CD4-positive, alpha-beta T cell treated with Interleukin-2 at 100 ng/mL for 4 hours (primary cell): ENCODE results near the gene NF1.
"Not testable (repeated sequence)": the region's sequence is repeated elsewhere in the genome, so short reads cannot be mapped to it uniquely, and the experiment has no call there.

ENCODE experiments used
- DNase-seq: peaks from one replicate; pipeline ENCODE4 v3.0.0-alpha.2; 2020; ENCODE audit warnings: low spot score

NF1 gene

DNA sequence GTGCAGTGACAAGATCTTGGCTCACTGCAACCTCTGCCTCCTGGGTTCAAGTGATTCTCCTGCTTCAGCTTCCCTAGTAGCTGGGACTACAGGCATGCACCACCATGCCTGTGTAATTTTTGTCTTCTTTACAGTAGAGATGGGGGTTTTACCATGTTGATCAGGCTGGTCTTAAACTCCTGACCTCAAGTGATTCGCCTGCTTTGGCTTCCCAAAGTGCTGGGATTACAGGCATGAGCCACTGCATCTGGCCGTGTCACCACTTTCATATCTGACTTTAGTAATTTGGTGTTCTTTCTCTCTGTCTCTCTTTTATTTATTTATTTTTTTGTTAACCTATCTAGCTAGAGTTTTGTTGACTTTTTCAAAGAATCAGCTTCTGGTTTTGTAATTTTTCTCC is 103.9 kb downstream of the NF1 start:
- DNase-seq: not testable (repeated sequence)

DNA sequence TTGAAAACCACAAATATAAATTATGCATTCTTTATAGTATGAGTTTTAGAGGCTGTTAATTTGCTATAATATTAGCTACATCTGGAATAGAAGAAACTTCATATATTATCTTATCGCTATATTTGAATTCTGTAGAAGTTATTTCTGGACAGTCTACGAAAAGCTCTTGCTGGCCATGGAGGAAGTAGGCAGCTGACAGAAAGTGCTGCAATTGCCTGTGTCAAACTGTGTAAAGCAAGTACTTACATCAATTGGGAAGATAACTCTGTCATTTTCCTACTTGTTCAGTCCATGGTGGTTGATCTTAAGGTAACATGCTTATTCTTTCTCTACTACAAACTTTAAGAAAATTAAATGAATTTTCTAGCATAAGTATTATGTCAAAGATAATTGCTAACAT is 105.5 kb downstream of the NF1 start:
- DNase-seq: no peak

DNA sequence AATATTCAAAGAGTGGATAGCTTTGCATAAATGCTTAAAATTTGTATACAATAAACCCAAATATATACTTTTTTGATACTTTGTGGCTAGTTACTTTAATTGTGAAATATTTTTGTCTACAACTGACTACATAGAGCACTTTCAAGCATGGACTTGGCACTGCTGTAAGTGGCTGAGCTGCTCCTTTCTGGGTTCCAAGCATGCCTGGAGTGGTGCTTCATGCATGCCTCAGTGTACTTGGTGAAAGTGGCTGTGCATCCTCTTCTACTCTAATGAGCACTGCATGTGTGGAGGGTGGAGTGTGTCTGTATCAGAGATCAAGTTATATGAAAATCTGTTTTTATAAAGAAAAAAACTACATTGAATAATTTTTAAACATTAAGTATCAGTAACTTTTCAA is 108.2 kb downstream of the NF1 start:
- no peak for DNase-seq

DNA sequence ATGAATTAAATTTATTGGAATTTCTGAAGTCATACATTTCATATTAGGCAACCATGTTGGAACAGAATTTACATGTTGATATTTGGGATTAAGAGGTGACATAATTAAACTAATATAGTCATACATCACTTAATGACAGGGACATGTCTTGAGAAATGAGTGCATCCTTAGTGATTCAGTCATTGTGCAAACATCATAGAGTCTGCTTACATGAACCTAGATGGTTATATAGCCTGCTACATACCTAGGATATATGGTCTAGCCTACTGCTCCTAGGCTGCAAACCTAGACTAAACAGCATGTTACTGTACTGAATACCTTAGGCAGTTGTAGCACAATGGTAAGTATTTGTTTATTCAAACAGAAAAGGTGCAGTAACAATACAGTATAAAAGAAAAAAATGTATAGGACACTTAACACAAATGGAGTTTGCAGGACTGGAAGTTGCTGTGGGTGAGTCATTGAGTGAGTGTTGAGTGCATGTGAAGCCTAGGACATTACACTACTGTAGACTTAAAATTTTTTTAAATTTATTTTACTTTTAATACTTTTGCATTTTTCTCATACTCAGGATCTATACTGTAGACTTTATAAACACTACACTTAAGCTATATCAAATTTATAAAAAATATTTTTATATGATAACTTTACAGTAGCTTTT is 116.7 kb downstream of the NF1 start:
- no peak for DNase-seq

DNA sequence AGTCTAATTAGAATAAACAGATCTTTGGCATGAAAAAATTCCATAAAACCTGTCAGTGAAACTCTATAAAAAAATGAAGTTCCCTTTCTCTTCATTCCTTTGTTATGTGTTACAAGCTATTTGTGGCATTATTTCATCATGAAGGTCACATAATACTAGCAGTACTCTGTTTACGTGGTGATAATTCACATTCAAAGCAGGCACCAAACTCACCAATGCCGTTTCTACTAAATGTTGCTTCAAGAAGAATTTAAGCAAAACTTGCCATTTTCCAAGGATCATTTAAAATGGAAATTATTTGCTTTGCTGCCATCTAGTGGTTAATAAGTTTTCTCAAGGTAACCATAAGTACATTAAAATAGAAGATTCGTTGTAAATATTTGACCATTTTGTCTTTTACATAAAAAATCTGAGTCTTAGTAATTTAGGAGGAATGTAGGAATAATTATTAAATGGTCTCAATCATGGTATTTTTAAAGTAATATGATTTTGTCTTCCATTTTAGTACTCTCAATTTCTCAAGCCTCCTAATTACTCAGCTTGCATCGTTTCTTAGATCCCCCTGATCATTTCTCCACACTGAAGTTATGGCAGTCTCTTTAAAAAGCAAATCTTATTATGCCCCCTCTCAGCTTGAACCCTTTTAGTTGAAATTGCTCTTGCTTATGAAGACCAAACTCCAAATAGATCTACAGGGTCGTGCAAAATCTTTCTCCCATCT is 121.4 kb downstream of the NF1 start:
- peak; percentile 49 for DNase-seq

DNA sequence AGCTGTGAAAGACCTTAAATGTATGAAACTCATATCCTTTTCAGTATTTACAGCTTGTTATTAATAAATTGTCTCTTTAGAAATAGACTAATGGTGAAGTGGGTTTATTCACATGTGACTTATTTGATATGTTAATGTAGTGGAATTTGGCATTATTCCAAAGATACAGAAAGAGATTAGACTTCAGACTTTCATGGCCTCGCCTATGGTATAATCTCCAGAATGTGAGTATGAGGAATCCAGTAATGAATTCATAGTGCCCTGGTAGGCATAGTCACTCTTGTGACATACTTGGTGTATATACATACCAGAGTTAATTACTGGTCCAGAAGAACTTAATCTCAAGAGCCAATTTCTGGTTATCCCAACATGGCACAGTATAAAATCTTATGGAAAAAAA is 129.6 kb downstream of the NF1 start:
- no peak for DNase-seq

DNA sequence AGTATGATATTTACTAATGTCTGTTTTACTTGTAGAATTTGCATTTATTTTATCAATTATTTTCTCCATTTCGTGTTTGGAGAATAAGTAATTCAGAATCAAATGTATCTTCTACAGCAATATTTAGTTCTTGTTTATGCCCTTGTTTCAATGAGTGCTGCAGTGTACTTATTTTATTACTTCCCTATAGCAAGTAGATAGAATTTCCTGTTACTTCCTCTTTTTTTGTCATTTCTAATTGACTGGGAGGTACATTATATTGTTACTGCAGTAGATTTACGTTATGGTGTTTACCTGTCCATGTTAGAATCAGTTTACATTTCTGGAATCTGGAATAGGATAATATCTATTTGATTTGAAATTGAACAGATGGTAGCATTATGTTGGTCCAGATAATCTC is 131.1 kb downstream of the NF1 start:
- no peak for DNase-seq

DNA sequence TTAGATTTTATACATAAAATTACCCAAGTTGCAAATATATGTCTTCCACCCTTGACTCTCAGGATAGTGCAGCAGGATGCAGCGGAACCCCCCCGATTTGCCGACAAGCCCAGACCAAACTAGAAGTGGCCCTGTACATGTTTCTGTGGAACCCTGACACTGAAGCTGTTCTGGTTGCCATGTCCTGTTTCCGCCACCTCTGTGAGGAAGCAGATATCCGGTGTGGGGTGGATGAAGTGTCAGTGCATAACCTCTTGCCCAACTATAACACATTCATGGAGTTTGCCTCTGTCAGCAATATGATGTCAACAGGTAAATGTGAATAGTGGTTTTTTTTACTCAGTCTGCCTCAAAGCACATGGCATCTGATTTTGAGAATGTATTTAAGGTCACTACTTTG is 131.6 kb downstream of the NF1 start:
- no peak for DNase-seq

DNA sequence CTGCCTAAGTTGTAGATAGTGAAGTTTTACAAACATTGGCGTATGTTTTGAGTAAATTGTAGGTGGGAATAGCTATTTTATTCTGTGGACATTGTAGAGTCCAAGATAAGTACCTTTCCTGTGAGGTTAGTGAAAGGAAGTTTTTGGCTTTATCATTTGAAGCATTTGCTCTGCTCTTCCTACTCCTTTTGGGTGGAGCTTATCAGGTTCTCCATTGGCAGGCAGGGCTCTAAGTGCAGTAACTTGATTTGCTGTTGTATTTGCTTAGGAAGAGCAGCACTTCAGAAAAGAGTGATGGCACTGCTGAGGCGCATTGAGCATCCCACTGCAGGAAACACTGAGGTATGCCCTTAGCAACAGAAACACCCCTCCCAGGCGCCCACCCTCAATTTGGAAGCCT is 132.2 kb downstream of the NF1 start:
- DNase-seq: no peak

DNA sequence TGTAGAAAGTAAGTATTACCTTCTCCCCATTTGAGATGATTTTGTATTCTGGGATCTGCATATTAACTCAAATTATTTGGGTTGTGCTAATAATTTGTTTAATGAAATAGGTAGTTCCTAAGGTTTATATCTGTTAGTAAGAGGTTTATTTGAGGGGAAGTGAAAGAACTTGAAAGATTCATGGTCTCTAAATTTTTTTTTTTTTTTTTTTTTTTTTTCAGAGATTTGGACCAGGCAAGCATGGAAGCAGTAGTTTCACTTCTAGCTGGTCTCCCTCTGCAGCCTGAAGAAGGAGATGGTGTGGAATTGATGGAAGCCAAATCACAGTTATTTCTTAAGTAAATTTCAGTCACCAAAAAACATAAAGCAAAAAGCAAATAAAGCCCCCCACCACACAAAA is 137.1 kb downstream of the NF1 start:
- DNase-seq: no peak

DNA sequence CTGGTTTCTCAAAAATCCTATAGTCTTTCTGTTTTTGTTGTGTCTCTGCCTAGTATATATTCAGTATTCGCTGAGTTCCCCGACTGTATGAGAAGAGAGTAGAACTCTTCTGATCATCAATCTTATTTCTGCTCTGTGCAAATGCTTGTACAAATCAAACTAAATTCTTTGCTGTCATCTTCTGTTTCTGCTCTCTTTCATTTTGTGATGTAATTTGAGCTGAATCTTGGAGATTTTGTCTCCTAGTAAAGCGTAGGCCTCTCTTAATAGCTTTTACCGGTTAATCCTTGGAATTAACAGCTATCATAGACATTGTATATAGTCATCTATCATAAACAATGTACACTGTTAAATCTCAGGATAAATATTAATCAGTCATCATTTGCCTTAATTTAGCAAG is 140.3 kb downstream of the NF1 start:
- no peak for DNase-seq

DNA sequence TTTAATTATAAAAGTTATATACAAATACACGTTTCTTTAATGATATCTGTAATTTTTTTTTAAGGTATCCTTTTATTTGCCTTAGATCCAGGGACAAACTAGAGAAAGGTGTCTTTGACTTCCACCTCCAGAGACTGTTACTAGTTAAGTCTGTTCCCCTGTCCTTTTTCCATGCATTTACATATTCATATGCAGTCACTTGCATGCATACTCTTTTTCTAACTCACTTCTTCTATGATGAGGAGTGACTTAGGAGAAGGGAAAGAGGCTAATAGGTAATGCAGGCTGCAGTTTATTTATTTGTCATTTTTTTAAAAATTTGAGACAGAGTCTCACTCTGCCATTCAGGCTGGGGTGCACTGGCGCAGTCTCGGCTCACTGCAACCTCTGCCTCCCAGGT is 141.4 kb downstream of the NF1 start:
- DNase-seq: no peak

DNA sequence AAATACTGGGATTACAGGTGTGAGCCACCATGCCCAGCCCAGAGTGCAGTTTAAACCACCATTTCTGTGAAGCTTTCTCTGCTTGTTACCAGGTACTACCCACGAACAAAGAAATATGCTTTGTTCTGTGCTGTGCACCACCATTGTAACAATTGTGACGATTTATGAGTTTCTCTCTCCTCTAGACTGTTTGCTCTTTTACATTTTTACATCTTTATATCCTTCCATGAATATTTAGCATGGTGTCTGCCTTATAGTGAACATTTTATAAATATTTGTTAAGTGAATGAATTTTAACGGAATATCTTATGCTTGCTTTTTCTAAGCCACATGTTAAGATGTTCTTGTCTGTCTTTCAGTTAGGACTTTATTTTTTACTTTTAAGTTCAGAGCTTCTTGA is 141.9 kb downstream of the NF1 start:
- DNase-seq: no peak

DNA sequence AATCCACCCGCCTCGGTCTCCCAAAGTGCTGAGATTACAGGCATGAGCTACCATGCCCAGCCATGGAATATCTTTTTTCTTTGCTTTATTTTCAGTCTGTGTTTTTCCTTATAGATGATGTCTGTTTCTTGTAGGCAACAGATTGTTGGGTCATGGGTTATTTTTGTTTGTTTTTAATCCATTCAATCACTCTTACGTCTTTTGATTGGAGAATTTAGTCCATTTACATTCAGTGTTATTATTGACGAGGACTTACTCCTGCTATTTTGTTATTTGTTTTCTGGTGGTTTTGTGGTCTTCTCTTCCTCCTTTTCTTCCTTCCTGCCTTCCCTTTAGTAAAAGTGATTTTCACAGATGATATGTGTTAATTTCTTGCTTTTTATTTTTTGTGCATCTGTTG is 146.3 kb downstream of the NF1 start:
- no peak for DNase-seq

DNA sequence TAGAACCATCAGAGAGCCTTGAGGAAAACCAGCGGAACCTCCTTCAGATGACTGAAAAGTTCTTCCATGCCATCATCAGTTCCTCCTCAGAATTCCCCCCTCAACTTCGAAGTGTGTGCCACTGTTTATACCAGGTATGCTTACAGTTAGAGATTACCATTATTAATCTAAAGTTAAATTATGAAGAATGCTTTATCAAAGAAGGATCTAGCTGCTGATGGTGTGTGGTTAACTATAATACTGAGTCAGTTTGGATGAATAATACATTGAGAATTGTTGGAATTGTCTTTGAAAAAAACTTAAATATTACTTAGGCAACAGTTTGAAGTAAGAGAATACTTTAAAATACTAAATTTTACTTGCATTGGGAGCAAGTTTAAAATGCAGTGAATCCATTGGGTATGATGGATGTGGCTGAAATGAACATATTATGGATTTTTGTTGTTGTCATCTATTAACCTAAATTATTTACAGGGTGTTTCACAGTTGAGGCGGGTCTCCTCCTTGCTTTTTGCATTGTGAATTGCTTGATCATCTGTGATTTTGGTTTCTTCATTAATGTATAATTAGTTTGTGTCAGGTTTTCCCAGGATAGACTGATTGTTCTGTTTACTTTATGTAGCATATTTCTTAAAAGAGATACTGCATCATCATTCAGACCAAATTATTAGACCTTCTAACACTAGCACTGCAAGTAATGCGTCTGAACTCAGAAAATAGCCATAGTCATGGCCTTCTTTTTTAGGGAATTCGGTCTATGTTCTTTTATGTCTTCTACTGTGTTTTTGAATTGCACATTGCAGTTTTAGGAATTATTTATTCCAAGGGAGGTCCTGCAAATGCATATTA is 154.4 kb downstream of the NF1 start:
- no peak for DNase-seq

DNA sequence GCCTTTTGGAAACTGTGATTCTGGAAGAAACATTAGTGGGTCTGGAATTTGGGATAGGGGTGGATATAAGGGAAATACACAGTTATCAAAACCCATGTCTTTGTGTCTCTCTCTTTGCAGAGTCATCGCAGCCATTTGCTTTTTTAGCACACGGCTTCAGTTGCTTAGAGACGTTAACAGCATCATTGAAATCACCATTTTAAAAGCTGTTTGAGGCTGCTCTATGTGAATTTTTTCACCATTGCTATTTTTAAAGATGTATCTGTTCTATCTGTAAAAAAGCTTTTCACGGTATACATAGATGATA is 155.0 kb downstream of the NF1 start:
- no peak for DNase-seq

DNA sequence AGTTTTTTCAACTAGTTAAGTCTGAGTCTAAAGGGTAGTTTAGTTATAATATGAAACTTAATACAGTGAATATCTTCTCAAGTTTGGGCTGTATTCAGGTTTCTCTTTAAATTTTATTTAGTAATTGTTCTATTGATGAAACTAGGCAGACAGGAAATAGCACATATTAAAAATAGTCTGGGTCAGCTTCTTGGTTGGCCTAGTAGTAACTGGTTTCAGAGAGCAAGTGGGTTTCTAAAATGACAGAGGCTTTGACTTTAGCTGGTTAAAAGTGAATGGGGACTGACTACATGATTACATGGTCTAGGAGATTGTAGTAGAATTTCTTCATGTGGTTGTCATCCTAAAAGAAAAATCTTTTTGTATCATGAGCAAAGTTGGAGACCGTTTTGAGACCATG is 155.5 kb downstream of the NF1 start:
- DNase-seq: no peak

DNA sequence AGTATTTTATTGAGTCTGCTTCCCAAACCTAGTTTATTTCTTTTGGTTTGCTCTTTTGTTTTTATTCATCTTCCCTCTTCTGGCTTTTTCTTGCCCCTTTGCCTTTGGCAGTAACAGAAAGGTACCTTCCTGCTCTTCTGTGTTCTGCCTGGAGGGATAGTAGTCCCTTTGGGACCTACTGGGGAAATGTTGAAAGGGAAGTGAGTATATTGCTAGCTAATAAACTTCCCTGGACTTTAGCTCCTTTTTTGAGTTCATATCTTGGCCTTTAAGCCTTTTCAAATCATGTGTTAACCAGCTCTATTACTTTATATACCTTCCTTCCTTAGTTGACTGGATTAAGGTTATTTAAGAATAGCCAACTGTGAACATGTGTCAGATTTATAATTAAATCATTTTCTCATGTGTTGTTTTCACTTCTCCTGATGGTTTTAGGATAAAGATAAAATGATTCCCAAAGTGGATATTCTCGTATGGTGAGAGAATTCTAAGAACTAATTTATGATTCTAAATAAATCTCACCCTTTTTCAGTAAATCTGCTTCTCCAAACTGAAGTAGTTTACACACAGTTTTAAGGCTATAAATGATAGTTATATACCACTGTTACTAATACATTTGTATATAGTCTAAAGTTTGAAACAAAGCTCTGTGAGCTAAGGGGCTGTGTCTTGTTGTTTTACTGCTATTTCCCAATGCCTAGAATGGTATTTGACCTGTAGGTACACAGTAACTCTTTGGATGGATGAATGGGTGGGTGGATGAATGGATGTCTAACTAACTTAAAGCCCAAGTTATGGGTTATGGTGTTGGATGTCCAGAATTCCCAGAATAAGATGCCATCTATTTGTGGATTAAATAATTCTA is 156.6 kb downstream of the NF1 start:
- no peak for DNase-seq

DNA sequence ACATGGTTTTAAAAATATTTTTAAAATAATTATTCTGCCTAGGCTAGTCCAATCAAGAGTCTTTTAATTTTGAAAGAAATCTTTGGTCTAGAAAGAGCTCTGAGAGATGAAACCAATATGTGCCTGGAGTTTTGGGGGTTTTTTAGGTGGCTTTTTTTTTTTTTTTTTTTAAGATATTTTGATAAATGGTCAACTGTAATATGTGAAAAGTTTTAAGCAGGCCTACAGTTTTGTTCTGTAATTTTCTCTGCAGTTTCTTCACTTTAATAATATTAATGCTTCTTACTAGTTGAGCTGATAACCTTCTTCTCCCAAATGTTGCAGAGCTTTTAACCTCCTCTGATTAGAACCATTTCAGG is 157.2 kb downstream of the NF1 start:
- no peak for DNase-seq

DNA sequence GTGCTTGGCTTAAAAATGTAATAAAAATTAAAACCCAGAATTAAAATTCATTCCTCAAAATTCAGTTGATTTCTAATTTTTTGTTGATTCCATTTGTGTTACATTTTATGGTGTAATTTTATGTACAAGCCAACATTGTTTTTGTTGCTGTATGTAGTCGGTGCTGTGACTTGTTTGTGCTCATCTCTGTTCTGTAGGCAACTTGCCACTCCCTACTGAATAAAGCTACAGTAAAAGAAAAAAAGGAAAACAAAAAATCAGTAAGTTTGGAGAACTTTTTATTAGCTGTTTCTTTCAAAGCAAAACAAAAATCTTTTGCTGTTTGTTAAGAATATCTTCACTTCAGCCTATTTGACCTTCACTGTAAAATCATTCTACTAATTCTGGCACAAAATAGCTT is 158.0 kb downstream of the NF1 start:
- no peak for DNase-seq

DNA sequence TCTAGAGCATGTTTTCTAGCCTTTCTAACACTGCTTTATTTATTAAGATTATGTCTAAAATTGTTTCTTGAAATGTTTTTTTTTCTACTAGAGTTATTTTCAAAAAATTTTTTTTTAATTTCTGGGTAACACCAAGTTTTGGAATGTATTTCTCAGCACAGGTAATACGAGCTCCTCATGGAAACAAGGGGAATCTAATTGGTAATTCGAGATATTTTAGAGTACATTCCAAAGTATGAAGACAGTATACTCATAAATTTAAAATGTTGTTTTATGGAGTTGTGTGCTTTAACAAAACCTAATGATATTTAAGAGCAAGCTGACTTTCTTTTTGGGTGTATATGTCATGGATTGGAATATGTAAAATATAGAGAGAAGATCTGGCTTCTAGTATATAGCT is 159.9 kb downstream of the NF1 start:
- no peak for DNase-seq

DNA sequence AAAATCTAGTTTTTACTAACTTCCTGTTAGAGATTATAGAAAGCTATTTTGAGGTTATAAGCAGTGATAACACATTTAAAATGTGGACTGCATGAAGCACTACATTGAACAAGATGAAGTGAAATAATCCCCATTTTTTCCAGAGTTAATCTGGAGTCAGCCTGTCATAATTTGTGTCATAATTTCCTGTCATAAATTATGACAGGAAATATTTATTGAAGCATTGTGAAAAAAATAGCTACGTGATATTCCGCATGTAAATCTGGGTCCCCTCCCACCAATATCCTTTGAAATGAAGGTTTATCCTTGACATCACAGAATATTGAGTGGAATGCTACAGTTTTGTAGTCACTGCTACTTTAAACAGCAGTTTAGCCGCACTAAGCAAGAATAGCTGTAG is 162.2 kb downstream of the NF1 start:
- DNase-seq: no peak

DNA sequence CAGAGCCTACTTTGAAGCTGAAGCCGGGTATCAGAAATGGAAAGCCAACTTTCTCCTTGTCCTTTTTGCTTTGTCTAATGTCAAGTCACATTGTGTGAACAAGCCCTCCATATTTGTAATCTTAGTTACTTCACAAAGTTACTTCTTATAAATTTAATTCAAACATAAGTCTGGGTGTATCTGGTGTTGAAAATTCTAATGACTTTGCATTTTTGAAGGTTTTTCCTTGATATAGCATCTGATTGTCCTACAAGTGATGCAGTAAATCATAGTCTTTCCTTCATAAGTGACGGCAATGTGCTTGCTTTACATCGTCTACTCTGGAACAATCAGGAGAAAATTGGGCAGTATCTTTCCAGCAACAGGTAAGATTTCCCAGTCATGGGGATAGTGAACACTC is 165.4 kb downstream of the NF1 start:
- no peak for DNase-seq
